HUES6 (cell line): ENCODE measurements around the gene RRP36.

Experiments
- H3K27ac ChIP-seq: 2 replicates; pipeline ENCODE4 v1.7.0; 2013; ENCODE audit warnings: low read depth, mild to moderate bottlenecking, low read length, inconsistent platforms
- H3K27me3 ChIP-seq: 2 replicates; pipeline ENCODE4 v1.6.1; 2013; ENCODE audit warnings: low read length; ENCODE audit not compliant: control insufficient read depth, insufficient read depth
- H3K36me3 ChIP-seq: 2 replicates; pipeline ENCODE4 v1.6.1; 2013; ENCODE audit warnings: low read length; ENCODE audit not compliant: control insufficient read depth, insufficient read depth
- H3K4me1 ChIP-seq: 2 replicates; pipeline ENCODE4 v1.6.1; 2013; ENCODE audit warnings: low read length; ENCODE audit not compliant: control insufficient read depth, insufficient read depth
- H3K4me3 ChIP-seq: 2 replicates; pipeline ENCODE4 v1.5.1; 2013; ENCODE audit warnings: low read depth, low read length
- H3K9ac ChIP-seq: one replicate; pipeline ENCODE4 v1.6.1; 2013; ENCODE audit warnings: mild to moderate bottlenecking, low read length
- H3K9me3 ChIP-seq: 2 replicates; pipeline ENCODE4 v1.6.1; 2013; ENCODE audit warnings: low read depth, low read length; ENCODE audit not compliant: control insufficient read depth, insufficient read depth

The RRP36 gene

GRCh38 chr6:43074847-43075669, 53.6 kb downstream of the RRP36 start:
- Histone ChIP-seq H3K4me3 (peak overlapping the region; percentile 64), H3K36me3 (peaks cover 13% of the 10 kb centered on the region; the same call in 1 of the 2 replicates), H3K9ac (peak overlapping the region; percentile 57), H3K9me3 (no peaks in the 10 kb centered on the region), H3K27ac (no peak overlapping the region; the same call in 1 of the 2 replicates), H3K27me3 (no peaks in the 10 kb centered on the region), H3K4me1 (peaks cover 44% of the 10 kb centered on the region)

- Histone ChIP-seq H3K27ac (peak within 1 kb of the TSS; percentile 93), H3K4me1 (peaks cover 42% of the 10 kb centered on the region), H3K9ac (peak within 1 kb of the TSS; percentile 94), H3K27me3 (no peaks in the 10 kb centered on the region), H3K9me3 (no peaks in the 10 kb centered on the region), H3K4me3 (peak within 1 kb of the TSS; percentile 98), H3K36me3 (peaks cover 13% of the 10 kb centered on the region; the same call in 1 of the 2 replicates)
These were observed 54.4 kb downstream of the RRP36 start, which contains the start of gene PTK7 for GRCh38 chr6:43075670-43076463. Gene PTK7 (plus strand): TSS chr6:43076314. CDS start chr6:43076489, 175 bp downstream.

GRCh38 chr6:43076464-43077332, 55.3 kb downstream of the RRP36 start:
- Histone ChIP-seq H3K27ac (peak overlapping the region; percentile 93), H3K27me3 (no peaks in the 10 kb centered on the region)

GRCh38 chr6:43077333-43077809, 55.9 kb downstream of the RRP36 start:
- Histone ChIP-seq H3K27me3 (no peaks in the 10 kb centered on the region), H3K4me3 (peak overlapping the region; percentile 98), H3K9ac (peak overlapping the region; percentile 94), H3K27ac (peak overlapping the region; percentile 93; the same call in 1 of the 2 replicates), H3K36me3 (peaks cover 13% of the 10 kb centered on the region; the same call in 1 of the 2 replicates), H3K9me3 (no peaks in the 10 kb centered on the region), H3K4me1 (peaks cover 34% of the 10 kb centered on the region)

More at GRCh38 chr6:43076464-43077332, 55.3 kb downstream of the RRP36 start:
- Histone ChIP-seq H3K4me1 (peaks cover 38% of the 10 kb centered on the region), H3K9ac (peak overlapping the region; percentile 94), H3K9me3 (no peaks in the 10 kb centered on the region), H3K4me3 (peak overlapping the region; percentile 98), H3K36me3 (peaks cover 13% of the 10 kb centered on the region; the same call in 1 of the 2 replicates)

- Histone ChIP-seq H3K9ac (peak overlapping the region; percentile 94), H3K4me3 (peak overlapping the region; percentile 98), H3K27ac (peak overlapping the region; percentile 93; the same call in 1 of the 2 replicates), H3K27me3 (no peaks in the 10 kb centered on the region), H3K9me3 (no peaks in the 10 kb centered on the region), H3K4me1 (peaks cover 39% of the 10 kb centered on the region), H3K36me3 (0 out of 2 replicates have a peak, but pooled peaks cover 9% of the 10 kb centered on the region)
These were observed 56.6 kb downstream of the RRP36 start for GRCh38 chr6:43077981-43078511.

- H3K9ac ChIP-seq: peak overlapping the region; percentile 94
- H3K27me3 ChIP-seq: no peaks in the 10 kb centered on the region
- H3K4me3 ChIP-seq: peak overlapping the region; percentile 98; the same call in 1 of the 2 replicates
- no peak overlapping the region for H3K27ac ChIP-seq
- 0 out of 2 replicates have a peak, but pooled peaks cover 5% of the 10 kb centered on the region for H3K36me3 ChIP-seq
- no peaks in the 10 kb centered on the region for H3K9me3 ChIP-seq
- peaks cover 44% of the 10 kb centered on the region for H3K4me1 ChIP-seq
These were observed 57.3 kb downstream of the RRP36 start for GRCh38 chr6:43078691-43079090.
